ENCODE data around the gene CYTH1. TPM values are rescaled to one million over a fixed set of nuclear protein-coding genes. Genes with fewer than 3 reads are reported as not detected.

Gene CYTH1
- total and polyA plus RNA-seq, 8 donors: 36.6 to 96.1 (median 41.3) TPM

- H3K4me3 ChIP-seq: no peak overlapping the region
- peaks cover 2 to 90% of the 10 kb centered on the region in 2 donors for H3K36me3 ChIP-seq
- H3K27me3 ChIP-seq: no peaks in the 10 kb centered on the region
- TF ChIP-seq CTCF (IDR thresholded peaks at IDR 0.05): no peak
- DNase-seq (no peak), ATAC-seq (peak; percentile 84)
- H3K4me1 ChIP-seq: peaks cover 0 to 9% of the 10 kb centered on the region in 2 donors
- no peaks in the 10 kb centered on the region for H3K9me3 ChIP-seq
- intact Hi-C loops (cut with DNase I): no loop called here
- peak overlapping the region in 1 of 2 donors; percentile 11 for H3K27ac ChIP-seq
Observed at GRCh38 chr17:78682363-78682762, 99.7 kb downstream of the CYTH1 start.

GRCh38 chr17:78680436-78680835, 101.6 kb downstream of the CYTH1 start:
- H3K9me3 ChIP-seq: no peaks in the 10 kb centered on the region
- H3K4me1 ChIP-seq: peaks cover 0 to 9% of the 10 kb centered on the region in 2 donors
- H3K27me3 ChIP-seq: no peaks in the 10 kb centered on the region
- ATAC-seq: no peak
- intact Hi-C loops (cut with DNase I): no loop called here
- H3K4me3 ChIP-seq: no peak overlapping the region
- peaks cover 0 to 90% of the 10 kb centered on the region in 2 donors for H3K36me3 ChIP-seq
- no peak for DNase-seq
- H3K27ac ChIP-seq: no peak overlapping the region
- no peak for TF ChIP-seq CTCF (IDR thresholded peaks at IDR 0.05)

GRCh38 chr17:78679495-78680395, 102.3 kb downstream of the CYTH1 start:
- intact Hi-C loops (cut with DNase I): no loop called here

GRCh38 chr17:78678711-78679110, 103.4 kb downstream of the CYTH1 start:
- no peak for TF ChIP-seq CTCF (IDR thresholded peaks at IDR 0.05)
- no peak for DNase-seq
- Histone ChIP-seq H3K27me3 (no peaks in the 10 kb centered on the region), H3K36me3 (peaks cover 0 to 91% of the 10 kb centered on the region in 2 donors), H3K27ac (no peak overlapping the region), H3K9me3 (no peaks in the 10 kb centered on the region), H3K4me1 (peaks cover 0 to 9% of the 10 kb centered on the region in 2 donors), H3K4me3 (no peak overlapping the region)
- ATAC-seq: no peak
- intact Hi-C loops (cut with DNase I): no loop called here

More at GRCh38 chr17:78679495-78680395, 102.3 kb downstream of the CYTH1 start:
- Histone ChIP-seq H3K27ac (no peak overlapping the region), H3K27me3 (no peaks in the 10 kb centered on the region), H3K36me3 (peaks cover 0 to 92% of the 10 kb centered on the region in 2 donors), H3K4me3 (no peak overlapping the region), H3K9me3 (no peaks in the 10 kb centered on the region), H3K4me1 (peaks cover 0 to 9% of the 10 kb centered on the region in 2 donors)
- ATAC-seq (no peak), DNase-seq (no peak)
- no peak for TF ChIP-seq CTCF (IDR thresholded peaks at IDR 0.05)

GRCh38 chr17:78678222-78678557, 103.9 kb downstream of the CYTH1 start:
- peaks cover 0 to 9% of the 10 kb centered on the region in 2 donors for H3K4me1 ChIP-seq
- intact Hi-C loops (cut with DNase I): no loop called here
- TF ChIP-seq CTCF (IDR thresholded peaks at IDR 0.05): no peak
- peaks cover 0 to 91% of the 10 kb centered on the region in 2 donors for H3K36me3 ChIP-seq
- DNase-seq (no peak), ATAC-seq (no peak)
- no peaks in the 10 kb centered on the region for H3K9me3 ChIP-seq
- H3K27me3 ChIP-seq: no peaks in the 10 kb centered on the region
- no peak overlapping the region for H3K27ac ChIP-seq
- no peak overlapping the region for H3K4me3 ChIP-seq

All from left lung (tissue), 10 donors.